ENCODE measurements around the gene PRRC2B. TPM values are rescaled to one million over a fixed set of nuclear protein-coding genes. Genes with fewer than 3 reads are reported as not detected.

PRRC2B gene
- total RNA-seq, 1 experiment from 2014 or later = 170 TPM

DNA sequence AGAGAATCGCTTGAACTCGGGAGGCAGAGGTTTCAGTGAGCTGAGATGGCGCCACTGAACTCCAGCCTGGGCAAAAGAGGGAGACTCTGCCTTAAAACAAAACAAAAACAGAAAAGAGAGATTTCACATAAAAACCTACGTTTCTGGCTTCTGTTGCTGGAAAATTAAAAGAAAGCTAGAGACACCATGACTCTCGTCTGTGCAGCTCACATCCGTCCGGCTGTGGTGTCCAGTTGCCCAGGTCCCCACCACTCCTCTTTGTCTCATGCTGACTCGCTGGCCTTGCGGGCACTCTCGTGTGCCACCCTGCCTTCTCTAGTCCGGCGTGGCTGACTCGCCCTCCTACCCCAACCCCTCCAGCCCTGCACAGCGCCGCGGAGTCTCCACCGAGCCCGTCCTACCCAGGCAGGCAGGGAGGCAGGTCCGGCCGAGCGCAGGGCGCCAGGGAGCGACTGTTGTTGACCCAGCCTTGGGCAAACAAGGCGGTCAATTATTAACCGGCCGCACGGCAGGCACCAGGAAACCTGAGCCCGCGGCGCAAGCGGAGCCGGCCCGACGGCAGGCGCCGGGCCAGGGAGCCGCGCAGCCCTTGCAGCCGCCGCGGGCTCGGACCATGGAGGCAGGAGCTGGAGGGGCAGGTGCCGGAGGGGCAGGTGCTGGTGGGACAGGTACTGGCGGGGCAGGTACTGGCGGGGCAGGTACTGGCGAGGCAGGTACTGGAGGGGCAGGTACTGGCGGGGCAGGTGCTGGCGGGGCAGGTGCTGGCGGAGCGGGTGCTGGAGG is 151.3 kb downstream of the PRRC2B start, which contains the start of gene PRRT1B:
Gene PRRT1B (plus strand): TSS at position 521 of the 783 bp plus-strand sequence. CDS start 93 bp downstream, at position 614.
- H3K9me3 ChIP-seq (ENCODE audit: control insufficient read depth in 1 of 2, insufficient read depth in 1 of 2, low read depth in 1 of 2, low read length in 2 of 2) = peaks cover 0 to 12% of the 10 kb centered on the region in 2 experiments; a peak in 2 of 4 replicates
- no peak within 1 kb of the TSS; the same call in 1 of the 2 replicates for H3K27ac ChIP-seq (ENCODE audit: low read depth, low read length)
- intact Hi-C loops (cut with micrococcal nuclease) = no loop called here
- no peak for TF ChIP-seq ZNF274 (IDR thresholded peaks at IDR 0.05; ENCODE audit: low read depth, low read length)
- no peak for TF ChIP-seq EZH2 (IDR thresholded peaks at IDR 0.05)
- TF ChIP-seq, protein P1, sequence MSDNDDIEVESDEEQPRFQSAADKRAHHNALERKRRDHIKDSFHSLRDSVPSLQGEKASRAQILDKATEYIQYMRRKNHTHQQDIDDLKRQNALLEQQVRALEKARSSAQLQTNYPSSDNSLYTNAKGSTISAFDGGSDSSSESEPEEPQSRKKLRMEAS (IDR thresholded peaks at IDR 0.05) = no peak
- TF ChIP-seq JUND (IDR thresholded peaks at IDR 0.05) = no peak
- TF ChIP-seq SRF (IDR thresholded peaks at IDR 0.05; ENCODE audit: low read depth) = no peak
- TF ChIP-seq ZFX (IDR thresholded peaks at IDR 0.05) = no peak
- no peak for TF ChIP-seq FOSL1 (IDR thresholded peaks at IDR 0.05; ENCODE audit: low read depth)
- H3K4me3 ChIP-seq (replicated peaks in 1 of 2; ENCODE audit: low read depth in 1 of 2, low read length in 2 of 2) = peak within 1 kb of the TSS in 1 of 2 experiments; percentile 44; a peak in 2 of 4 replicates
- CTCF ChIA-PET = no interaction called here
- H3K9me2 ChIP-seq (ENCODE audit: insufficient read depth) = no peaks in the 10 kb centered on the region
- H3K9ac ChIP-seq (ENCODE audit: low read length) = 0 out of 2 replicates have a peak within 1 kb of the TSS, but pooled peaks have one; percentile 6
- H3K79me2 ChIP-seq (ENCODE audit: insufficient read depth, low read length) = no peaks in the 10 kb centered on the region
- peak within 1 kb of the TSS; percentile 26 for H2AFZ ChIP-seq (ENCODE audit: low read depth, low read length, poor library complexity, severe bottlenecking)
- no TSS peak for BruUV-seq (replicated peaks)
- POLR2A ChIA-PET = no interaction called here
- H3K36me3 ChIP-seq (ENCODE audit: control insufficient read depth in 1 of 2, insufficient read depth in 2 of 2, low read length in 2 of 2) = no peaks in the 10 kb centered on the region
- RAD21 ChIA-PET (ENCODE audit: low non-redundant PET in 1 of 2, low total read pairs in 2 of 2, uncharacterized antibody in 2 of 2, unreplicated experiment in 2 of 2) = no interaction called here
- no peak for DNase-seq (ENCODE audit: low read depth, low spot score)
- H3K4me2 ChIP-seq (ENCODE audit: low read length) = peak within 1 kb of the TSS; percentile 72
- peak; percentile 82 for ATAC-seq
- H4K20me1 ChIP-seq (ENCODE audit: insufficient read depth) = no peaks in the 10 kb centered on the region
- no peaks in the 10 kb centered on the region for H3K27me3 ChIP-seq (ENCODE audit: insufficient read depth, low read length)
- H3K4me1 ChIP-seq (ENCODE audit: control insufficient read depth in 1 of 2, insufficient read depth in 2 of 2, low read length in 2 of 2) = peaks cover 3 to 9% of the 10 kb centered on the region in 2 experiments; a peak in 1 of 4 replicates

DNA sequence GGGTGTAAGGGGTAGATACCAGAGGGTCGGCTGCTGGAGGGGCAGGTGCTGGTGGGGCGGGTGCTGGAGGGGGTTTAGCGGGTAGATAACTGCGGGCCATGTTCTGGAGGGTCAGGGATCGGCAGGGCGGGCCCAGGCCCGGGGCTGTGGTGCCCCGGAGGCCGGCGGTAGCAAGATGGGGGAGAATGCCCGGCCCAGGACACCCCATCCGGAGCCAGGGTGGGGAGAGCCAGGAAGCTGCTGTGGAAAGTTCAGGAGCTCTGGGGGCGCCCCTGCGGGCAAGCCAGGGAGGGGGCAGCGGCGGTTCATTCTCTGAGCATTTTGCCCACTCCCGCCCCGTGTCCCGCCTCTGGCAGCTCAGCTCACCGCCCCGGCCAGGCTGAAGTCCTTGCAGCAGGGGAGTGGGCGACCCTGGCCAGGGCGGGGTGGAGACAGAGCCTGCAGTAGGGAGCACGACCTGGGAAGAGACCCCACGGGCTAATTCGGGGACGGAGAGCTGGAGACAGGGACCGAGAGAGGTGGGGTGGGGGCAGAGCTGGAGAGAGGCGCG is 152.0 kb downstream of the PRRC2B start:
- RAD21 ChIA-PET (ENCODE audit: low non-redundant PET in 1 of 2, low total read pairs in 2 of 2, uncharacterized antibody in 2 of 2, unreplicated experiment in 2 of 2) = no interaction called here
- Histone ChIP-seq H3K27me3 (ENCODE audit: insufficient read depth, low read length) (no peaks in the 10 kb centered on the region), H2AFZ (ENCODE audit: low read depth, low read length, poor library complexity, severe bottlenecking) (no peak overlapping the region), H3K36me3 (ENCODE audit: control insufficient read depth in 1 of 2, insufficient read depth in 2 of 2, low read length in 2 of 2) (no peaks in the 10 kb centered on the region), H3K79me2 (ENCODE audit: insufficient read depth, low read length) (no peaks in the 10 kb centered on the region), H3K27ac (ENCODE audit: low read depth, low read length) (no peak overlapping the region; the same call in 1 of the 2 replicates), H4K20me1 (ENCODE audit: insufficient read depth) (no peaks in the 10 kb centered on the region), H3K4me3 (replicated peaks in 1 of 2; ENCODE audit: low read depth in 1 of 2, low read length in 2 of 2) (no peak overlapping the region), H3K9ac (ENCODE audit: low read length) (no peak overlapping the region), H3K9me3 (ENCODE audit: control insufficient read depth in 1 of 2, insufficient read depth in 1 of 2, low read depth in 1 of 2, low read length in 2 of 2) (peaks cover 0 to 12% of the 10 kb centered on the region in 2 experiments; a peak in 2 of 4 replicates), H3K4me1 (ENCODE audit: control insufficient read depth in 1 of 2, insufficient read depth in 2 of 2, low read length in 2 of 2) (peaks cover 3 to 9% of the 10 kb centered on the region in 2 experiments; a peak in 1 of 4 replicates), H3K9me2 (ENCODE audit: insufficient read depth) (no peaks in the 10 kb centered on the region), H3K4me2 (ENCODE audit: low read length) (peak overlapping the region; percentile 72)
- POLR2A ChIA-PET = no interaction called here
- CTCF ChIA-PET = no interaction called here
- no peak for DNase-seq (ENCODE audit: low read depth, low spot score)
- intact Hi-C loops (cut with micrococcal nuclease) = no loop called here
- ATAC-seq = peak; percentile 36; the same call in 1 of the 2 replicates
- BruUV-seq (replicated peaks) = no TSS peak
- TF ChIP-seq SRF (IDR thresholded peaks at IDR 0.05; ENCODE audit: low read depth) = no peak
- TF ChIP-seq, protein P2, sequence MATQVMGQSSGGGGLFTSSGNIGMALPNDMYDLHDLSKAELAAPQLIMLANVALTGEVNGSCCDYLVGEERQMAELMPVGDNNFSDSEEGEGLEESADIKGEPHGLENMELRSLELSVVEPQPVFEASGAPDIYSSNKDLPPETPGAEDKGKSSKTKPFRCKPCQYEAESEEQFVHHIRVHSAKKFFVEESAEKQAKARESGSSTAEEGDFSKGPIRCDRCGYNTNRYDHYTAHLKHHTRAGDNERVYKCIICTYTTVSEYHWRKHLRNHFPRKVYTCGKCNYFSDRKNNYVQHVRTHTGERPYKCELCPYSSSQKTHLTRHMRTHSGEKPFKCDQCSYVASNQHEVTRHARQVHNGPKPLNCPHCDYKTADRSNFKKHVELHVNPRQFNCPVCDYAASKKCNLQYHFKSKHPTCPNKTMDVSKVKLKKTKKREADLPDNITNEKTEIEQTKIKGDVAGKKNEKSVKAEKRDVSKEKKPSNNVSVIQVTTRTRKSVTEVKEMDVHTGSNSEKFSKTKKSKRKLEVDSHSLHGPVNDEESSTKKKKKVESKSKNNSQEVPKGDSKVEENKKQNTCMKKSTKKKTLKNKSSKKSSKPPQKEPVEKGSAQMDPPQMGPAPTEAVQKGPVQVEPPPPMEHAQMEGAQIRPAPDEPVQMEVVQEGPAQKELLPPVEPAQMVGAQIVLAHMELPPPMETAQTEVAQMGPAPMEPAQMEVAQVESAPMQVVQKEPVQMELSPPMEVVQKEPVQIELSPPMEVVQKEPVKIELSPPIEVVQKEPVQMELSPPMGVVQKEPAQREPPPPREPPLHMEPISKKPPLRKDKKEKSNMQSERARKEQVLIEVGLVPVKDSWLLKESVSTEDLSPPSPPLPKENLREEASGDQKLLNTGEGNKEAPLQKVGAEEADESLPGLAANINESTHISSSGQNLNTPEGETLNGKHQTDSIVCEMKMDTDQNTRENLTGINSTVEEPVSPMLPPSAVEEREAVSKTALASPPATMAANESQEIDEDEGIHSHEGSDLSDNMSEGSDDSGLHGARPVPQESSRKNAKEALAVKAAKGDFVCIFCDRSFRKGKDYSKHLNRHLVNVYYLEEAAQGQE (IDR thresholded peaks at IDR 0.05; ENCODE audit: low read depth) = no peak
- TF ChIP-seq ZFX (IDR thresholded peaks at IDR 0.05) = no peak
- no peak for TF ChIP-seq SP1 (IDR thresholded peaks at IDR 0.05; ENCODE audit: low read depth)
- no peak for TF ChIP-seq CEBPB (IDR thresholded peaks at IDR 0.05; ENCODE audit: low read depth)
- TF ChIP-seq, protein P3, sequence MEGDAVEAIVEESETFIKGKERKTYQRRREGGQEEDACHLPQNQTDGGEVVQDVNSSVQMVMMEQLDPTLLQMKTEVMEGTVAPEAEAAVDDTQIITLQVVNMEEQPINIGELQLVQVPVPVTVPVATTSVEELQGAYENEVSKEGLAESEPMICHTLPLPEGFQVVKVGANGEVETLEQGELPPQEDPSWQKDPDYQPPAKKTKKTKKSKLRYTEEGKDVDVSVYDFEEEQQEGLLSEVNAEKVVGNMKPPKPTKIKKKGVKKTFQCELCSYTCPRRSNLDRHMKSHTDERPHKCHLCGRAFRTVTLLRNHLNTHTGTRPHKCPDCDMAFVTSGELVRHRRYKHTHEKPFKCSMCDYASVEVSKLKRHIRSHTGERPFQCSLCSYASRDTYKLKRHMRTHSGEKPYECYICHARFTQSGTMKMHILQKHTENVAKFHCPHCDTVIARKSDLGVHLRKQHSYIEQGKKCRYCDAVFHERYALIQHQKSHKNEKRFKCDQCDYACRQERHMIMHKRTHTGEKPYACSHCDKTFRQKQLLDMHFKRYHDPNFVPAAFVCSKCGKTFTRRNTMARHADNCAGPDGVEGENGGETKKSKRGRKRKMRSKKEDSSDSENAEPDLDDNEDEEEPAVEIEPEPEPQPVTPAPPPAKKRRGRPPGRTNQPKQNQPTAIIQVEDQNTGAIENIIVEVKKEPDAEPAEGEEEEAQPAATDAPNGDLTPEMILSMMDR (IDR thresholded peaks at IDR 0.05 in 2 of 3, conservative IDR thresholded peaks at IDR 0.05 in 1 of 3; ENCODE audit: borderline replicate concordance in 1 of 3, insufficient read depth in 1 of 3, low read depth in 2 of 3, low read length in 2 of 3) = no peak
- no peak for TF ChIP-seq FOSL1 (IDR thresholded peaks at IDR 0.05; ENCODE audit: low read depth)
- no peak for TF ChIP-seq SIN3A (IDR thresholded peaks at IDR 0.05; ENCODE audit: low read depth)
- no peak for TF ChIP-seq TCF7L2 (IDR thresholded peaks at IDR 0.05; ENCODE audit: borderline replicate concordance, extremely low read depth, insufficient read depth, insufficient read length)
- no peak for TF ChIP-seq ZNF274 (IDR thresholded peaks at IDR 0.05; ENCODE audit: low read depth, low read length)

Data from HCT116 (cell line).